Colonic mucosa (tissue), 4 donors: ENCODE data around the gene HEXD. TPM values are rescaled to one million over a fixed set of nuclear protein-coding genes. Genes with fewer than 3 reads are reported as not detected.

ENCODE experiments used
- DNase-seq: peaks from one replicate; pipeline ENCODE4 v3.0.0-alpha.2; 2020
- H3K27ac ChIP-seq: fragments of 200-600 bp; one replicate; pipeline ENCODE4 v1.8.0; 2021
- H3K27me3 ChIP-seq: fragments of 200-600 bp; one replicate; pipeline ENCODE4 v1.8.0; 2021
- H3K36me3 ChIP-seq: fragments of 200-600 bp; one replicate; pipeline ENCODE4 v1.8.0; 2021
- H3K4me1 ChIP-seq: fragments of 200-600 bp; one replicate; pipeline ENCODE4 v1.8.0; 2021; ENCODE audit warnings: mild to moderate bottlenecking
- H3K4me3 ChIP-seq: fragments of 200-600 bp; one replicate; pipeline ENCODE4 v1.8.0; 2021
- H3K9ac ChIP-seq, 2 donors: one replicate each; pipeline ENCODE4 v1.7.0; 2013; ENCODE audit warnings: control low read depth in 2 of 2, low read depth in 2 of 2, low read length in 2 of 2
- H3K9me3 ChIP-seq: fragments of 200-600 bp; one replicate; pipeline ENCODE4 v1.8.0; 2021
- intact Hi-C: fragments of 100-400 bp; cut with DNase I; formaldehyde crosslinking; loops from one replicate; pipeline ENCODE4 v1.14.1; 2022
- total RNA-seq, 2 donors: library from RNA; stranded (reverse); fragmentation: NEBNext Ultra II Directional in 1 of 2; extraction: Animal tissue kit (Norgen Biotek cat#: 25700) in 1 of 2; gene quantifications; one replicate each; pipeline ENCODE4 v1.2.1, GENCODE V29; 2021
- TF ChIP-seq, protein P1 (sequence below): fragments of 200-600 bp; IDR thresholded peaks from one replicate; pipeline ENCODE4 v1.8.0; 2022; ENCODE audit warnings: antibody characterized with exemption, mild to moderate bottlenecking
- donor health status: healthy.
- donor health status: DM: no; HTN: no; CAD: no.
- donor health status: DM: no; HTN: no; CAD: no.

HEXD gene
- total RNA-seq, 2 donors from 2014 or later: 26.3 to 31.4 TPM

DNA sequence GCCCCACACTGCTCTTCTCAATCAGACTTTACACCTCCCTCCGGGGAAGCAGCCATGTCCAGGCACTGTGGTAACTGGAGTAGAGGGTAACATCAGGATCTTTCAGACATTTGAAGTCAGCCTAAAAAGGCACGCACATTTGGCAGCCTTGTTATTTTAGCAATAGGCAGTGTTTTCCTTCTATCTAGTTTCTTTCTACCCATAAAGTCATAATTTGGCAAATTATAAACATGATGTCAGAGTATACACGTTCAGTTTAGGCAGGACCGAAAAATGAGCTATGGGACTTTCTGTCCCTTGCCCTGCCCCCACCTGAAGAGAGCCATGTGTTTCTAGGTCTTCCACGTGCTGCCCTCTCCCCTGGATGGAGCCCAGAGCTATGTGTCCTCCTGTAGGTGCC, 61.5 kb downstream of the HEXD start:
- no peaks in the 10 kb centered on the region for H3K27me3 ChIP-seq
- H3K9ac ChIP-seq: no peak overlapping the region
- TF ChIP-seq, protein P1, sequence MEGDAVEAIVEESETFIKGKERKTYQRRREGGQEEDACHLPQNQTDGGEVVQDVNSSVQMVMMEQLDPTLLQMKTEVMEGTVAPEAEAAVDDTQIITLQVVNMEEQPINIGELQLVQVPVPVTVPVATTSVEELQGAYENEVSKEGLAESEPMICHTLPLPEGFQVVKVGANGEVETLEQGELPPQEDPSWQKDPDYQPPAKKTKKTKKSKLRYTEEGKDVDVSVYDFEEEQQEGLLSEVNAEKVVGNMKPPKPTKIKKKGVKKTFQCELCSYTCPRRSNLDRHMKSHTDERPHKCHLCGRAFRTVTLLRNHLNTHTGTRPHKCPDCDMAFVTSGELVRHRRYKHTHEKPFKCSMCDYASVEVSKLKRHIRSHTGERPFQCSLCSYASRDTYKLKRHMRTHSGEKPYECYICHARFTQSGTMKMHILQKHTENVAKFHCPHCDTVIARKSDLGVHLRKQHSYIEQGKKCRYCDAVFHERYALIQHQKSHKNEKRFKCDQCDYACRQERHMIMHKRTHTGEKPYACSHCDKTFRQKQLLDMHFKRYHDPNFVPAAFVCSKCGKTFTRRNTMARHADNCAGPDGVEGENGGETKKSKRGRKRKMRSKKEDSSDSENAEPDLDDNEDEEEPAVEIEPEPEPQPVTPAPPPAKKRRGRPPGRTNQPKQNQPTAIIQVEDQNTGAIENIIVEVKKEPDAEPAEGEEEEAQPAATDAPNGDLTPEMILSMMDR: no peak
- H3K36me3 ChIP-seq: peaks cover 27% of the 10 kb centered on the region
- intact Hi-C loops: no loop called here
- no peak for DNase-seq
- H3K4me3 ChIP-seq: no peak overlapping the region
- no peak overlapping the region for H3K27ac ChIP-seq
- H3K9me3 ChIP-seq: no peaks in the 10 kb centered on the region
- no peaks in the 10 kb centered on the region for H3K4me1 ChIP-seq

DNA sequence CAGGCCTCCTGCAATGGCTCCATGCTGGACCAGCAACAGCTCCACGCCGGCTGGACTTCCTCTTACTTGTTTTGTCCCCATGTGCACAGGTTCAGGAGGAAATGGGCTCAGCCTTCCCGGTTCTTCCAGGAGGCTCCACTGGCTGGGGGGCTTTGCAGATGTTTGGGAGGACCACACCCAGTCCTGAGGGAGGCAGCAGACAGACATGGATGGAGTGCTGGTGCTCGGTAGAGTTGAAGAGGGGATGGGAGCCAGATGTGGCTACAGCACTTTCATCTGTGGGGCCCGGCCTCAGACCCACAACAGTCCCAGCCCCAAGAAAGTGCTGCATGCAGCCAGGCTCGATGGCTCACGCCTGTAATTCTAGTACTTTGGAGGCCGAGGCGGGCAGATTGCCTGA, 62.2 kb downstream of the HEXD start:
- no peak overlapping the region for H3K27ac ChIP-seq
- H3K9ac ChIP-seq: no peak overlapping the region
- TF ChIP-seq, protein P1: no peak
- intact Hi-C loops: no loop called here
- H3K9me3 ChIP-seq: no peaks in the 10 kb centered on the region
- no peak overlapping the region for H3K4me3 ChIP-seq
- no peaks in the 10 kb centered on the region for H3K27me3 ChIP-seq
- H3K36me3 ChIP-seq: peaks cover 34% of the 10 kb centered on the region
- DNase-seq: no peak
- no peaks in the 10 kb centered on the region for H3K4me1 ChIP-seq

DNA sequence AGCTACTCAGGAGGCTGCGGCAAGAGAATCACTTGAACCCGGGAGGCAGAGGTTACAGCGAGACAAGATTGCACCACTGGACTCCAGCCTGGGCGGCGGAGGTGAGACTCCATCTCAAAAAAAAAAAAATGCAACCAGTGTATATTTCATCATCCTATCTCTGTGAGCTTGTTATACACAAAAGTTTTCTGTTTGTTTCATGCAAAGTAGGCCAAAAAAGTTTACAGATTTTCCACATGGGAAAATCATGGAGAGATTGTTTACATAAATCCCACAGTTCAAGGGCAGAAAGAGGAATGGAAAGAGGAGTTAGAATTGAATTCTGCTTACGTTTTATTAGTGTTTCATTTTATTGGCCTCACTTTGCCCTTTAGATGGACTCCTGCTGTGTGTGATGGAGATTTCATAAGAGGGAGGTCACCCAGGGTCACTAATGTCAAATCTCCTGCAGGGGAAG, 65.1 kb downstream of the HEXD start:
- no peak for DNase-seq
- H3K4me3 ChIP-seq: no peak overlapping the region
- no peak overlapping the region for H3K27ac ChIP-seq
- no peaks in the 10 kb centered on the region for H3K27me3 ChIP-seq
- H3K9ac ChIP-seq: no peak overlapping the region
- TF ChIP-seq, protein P1: no peak
- intact Hi-C loops: no loop called here
- H3K4me1 ChIP-seq: no peaks in the 10 kb centered on the region
- H3K36me3 ChIP-seq: peaks cover 34% of the 10 kb centered on the region
- H3K9me3 ChIP-seq: no peaks in the 10 kb centered on the region

GRCh38 chr17:82483836-82484235, 65.7 kb downstream of the HEXD start:
- no peak overlapping the region for H3K4me3 ChIP-seq
- no peaks in the 10 kb centered on the region for H3K27me3 ChIP-seq
- intact Hi-C loops: no loop called here
- no peak overlapping the region for H3K27ac ChIP-seq
- H3K4me1 ChIP-seq: no peaks in the 10 kb centered on the region
- DNase-seq: no peak
- peaks cover 29% of the 10 kb centered on the region for H3K36me3 ChIP-seq
- TF ChIP-seq, protein P1: no peak
- H3K9ac ChIP-seq: no peak overlapping the region
- H3K9me3 ChIP-seq: no peaks in the 10 kb centered on the region

DNA sequence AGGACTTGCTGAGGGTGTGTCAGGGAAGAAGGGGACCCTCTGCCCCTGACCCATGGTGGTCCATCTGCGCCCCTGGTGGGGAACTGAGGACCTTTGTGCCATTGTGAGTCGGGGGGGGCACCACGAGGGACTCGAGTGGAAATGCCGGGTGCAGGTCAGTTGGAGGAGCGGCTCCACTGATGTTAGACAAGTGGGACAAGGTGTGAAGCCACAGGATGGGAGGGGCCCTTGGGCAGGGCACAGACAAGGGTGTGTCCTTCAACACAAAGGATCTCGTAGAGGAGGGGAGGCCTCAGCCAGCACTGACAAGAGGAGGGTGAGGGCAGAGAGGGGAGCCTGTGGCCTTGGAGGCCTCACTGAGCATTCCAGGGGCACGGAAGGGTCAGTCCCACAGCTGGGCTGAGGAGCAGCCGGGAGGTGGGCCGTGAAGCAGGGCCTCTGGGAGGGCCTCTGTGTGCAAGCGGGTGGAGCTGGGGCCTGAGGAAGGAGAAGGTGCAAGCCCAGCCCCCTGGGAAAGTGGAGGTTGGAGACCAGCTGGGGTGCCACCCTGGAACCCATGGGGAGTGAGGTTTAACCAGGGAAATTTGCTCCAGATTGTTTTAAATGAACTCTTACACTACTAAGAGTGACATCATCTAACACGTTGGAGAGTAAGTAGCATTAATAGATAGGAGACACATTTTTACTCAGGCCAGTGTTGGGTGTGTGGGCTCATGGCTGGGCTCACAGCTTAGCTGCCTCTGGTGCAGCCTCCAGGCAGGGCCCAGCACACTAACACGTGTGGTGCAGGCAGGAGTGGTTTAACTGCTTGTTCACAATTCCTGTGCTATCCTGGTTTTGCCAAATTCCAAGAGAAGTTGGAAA, 68.3 kb downstream of the HEXD start:
- TF ChIP-seq, protein P1: no peak
- no peak overlapping the region for H3K27ac ChIP-seq
- DNase-seq: peak; percentile 32
- no peaks in the 10 kb centered on the region for H3K27me3 ChIP-seq
- no peaks in the 10 kb centered on the region for H3K9me3 ChIP-seq
- H3K4me3 ChIP-seq: no peak overlapping the region
- peaks cover 16% of the 10 kb centered on the region for H3K36me3 ChIP-seq
- peak overlapping the region in 1 of 2 donors; percentile 46 for H3K9ac ChIP-seq
- intact Hi-C loops: no loop called here
- H3K4me1 ChIP-seq: no peaks in the 10 kb centered on the region
